Measurements from ENCODE around the gene ESR1.
"Not testable (repeated sequence)": the region's sequence is repeated elsewhere in the genome, so short reads cannot be mapped to it uniquely, and the experiment has no call there.

Gene ESR1

GRCh38 chr6:152059909-152060308 is 252.4 kb downstream of the ESR1 start:
- no peak for DNase-seq

- no peak for DNase-seq
Observed at GRCh38 chr6:152062476-152062875, 255.0 kb downstream of the ESR1 start.

- DNase-seq = no peak
Observed at GRCh38 chr6:152063170-152063921, 255.9 kb downstream of the ESR1 start.

- no peak for DNase-seq
Observed at GRCh38 chr6:152068622-152069261, 261.3 kb downstream of the ESR1 start.

- no peak for DNase-seq
Observed at GRCh38 chr6:152070556-152070955, 263.1 kb downstream of the ESR1 start.

GRCh38 chr6:152071318-152071717 is 263.8 kb downstream of the ESR1 start:
- DNase-seq = no peak

GRCh38 chr6:152071843-152072242 is 264.4 kb downstream of the ESR1 start:
- no peak for DNase-seq

- not testable (repeated sequence) for DNase-seq
Observed at GRCh38 chr6:152076242-152076641, 268.8 kb downstream of the ESR1 start.

GRCh38 chr6:152078001-152078400 is 270.5 kb downstream of the ESR1 start:
- DNase-seq = no peak

GRCh38 chr6:152078804-152079203 is 271.3 kb downstream of the ESR1 start:
- no peak for DNase-seq

GRCh38 chr6:152085451-152085921 is 278.0 kb downstream of the ESR1 start:
- no peak for DNase-seq

GRCh38 chr6:152086223-152086873 is 278.9 kb downstream of the ESR1 start:
- no peak for DNase-seq

GRCh38 chr6:152087096-152087495 is 279.6 kb downstream of the ESR1 start:
- DNase-seq = no peak

- no peak for DNase-seq
Observed at GRCh38 chr6:152087701-152088100, 280.2 kb downstream of the ESR1 start.

- no peak for DNase-seq
Observed at GRCh38 chr6:152089992-152090391, 282.5 kb downstream of the ESR1 start.

- DNase-seq = no peak
Observed at GRCh38 chr6:152091201-152091600, 283.7 kb downstream of the ESR1 start.

GRCh38 chr6:152091851-152092341 is 284.4 kb downstream of the ESR1 start:
- DNase-seq = no peak

- no peak for DNase-seq
Observed at GRCh38 chr6:152093711-152094110, 286.2 kb downstream of the ESR1 start.

GRCh38 chr6:152094276-152094675 is 286.8 kb downstream of the ESR1 start:
- DNase-seq = no peak

GRCh38 chr6:152094992-152095592 is 287.6 kb downstream of the ESR1 start:
- no peak for DNase-seq

GRCh38 chr6:152096863-152097496 is 289.5 kb downstream of the ESR1 start:
- DNase-seq = no peak

GRCh38 chr6:152098683-152099082 is 291.2 kb downstream of the ESR1 start:
- no peak for DNase-seq
